ENCODE data around the gene C1orf159.

The C1orf159 gene

GRCh38 chr1:1063261-1063944 lies 52.5 kb downstream of the C1orf159 start:
- no peak overlapping the region for H3K27ac ChIP-seq
- no peak overlapping the region for H3K4me3 ChIP-seq

GRCh38 chr1:1062348-1063163 lies 53.3 kb downstream of the C1orf159 start:
- no peak overlapping the region for H3K9ac ChIP-seq (ENCODE audit: insufficient read length)
- H3K4me3 ChIP-seq, result no peak overlapping the region
- no peaks in the 10 kb centered on the region for H3K9me3 ChIP-seq (ENCODE audit: low read depth, low read length)
- TF ChIP-seq EZH2 (IDR thresholded peaks at IDR 0.05) (no peak), POLR2AphosphoS5 (IDR thresholded peaks at IDR 0.05; ENCODE audit: borderline replicate concordance, low read depth, low read length) (no peak), FOXP2 (optimal IDR thresholded peaks at IDR 0.05; ENCODE audit: control extremely low read depth, extremely low read length, insufficient read depth) (no peak)
- no peak for DNase-seq (ENCODE audit: low read depth, low spot score)
- H3K36me3 ChIP-seq (ENCODE audit: insufficient read depth, low read length), result no peaks in the 10 kb centered on the region
- no peak overlapping the region for H3K27ac ChIP-seq

More at GRCh38 chr1:1063261-1063944, 52.5 kb downstream of the C1orf159 start:
- TF ChIP-seq FOXP2 (optimal IDR thresholded peaks at IDR 0.05; ENCODE audit: control extremely low read depth, extremely low read length, insufficient read depth) (no peak), POLR2AphosphoS5 (IDR thresholded peaks at IDR 0.05; ENCODE audit: borderline replicate concordance, low read depth, low read length) (no peak), EZH2 (IDR thresholded peaks at IDR 0.05) (no peak)
- H3K9ac ChIP-seq (ENCODE audit: insufficient read length), result no peak overlapping the region
- DNase-seq (ENCODE audit: low read depth, low spot score), result no peak
- H3K9me3 ChIP-seq (ENCODE audit: low read depth, low read length), result no peaks in the 10 kb centered on the region
- no peaks in the 10 kb centered on the region for H3K36me3 ChIP-seq (ENCODE audit: insufficient read depth, low read length)

GRCh38 chr1:1061682-1062345 lies 54.1 kb downstream of the C1orf159 start:
- Histone ChIP-seq H3K9ac (ENCODE audit: insufficient read length) (no peak overlapping the region), H3K4me3 (no peak overlapping the region), H3K36me3 (ENCODE audit: insufficient read depth, low read length) (no peaks in the 10 kb centered on the region), H3K27ac (no peak overlapping the region), H3K9me3 (ENCODE audit: low read depth, low read length) (no peaks in the 10 kb centered on the region)
- no peak for DNase-seq (ENCODE audit: low read depth, low spot score)
- TF ChIP-seq POLR2AphosphoS5 (IDR thresholded peaks at IDR 0.05; ENCODE audit: borderline replicate concordance, low read depth, low read length) (no peak), EZH2 (IDR thresholded peaks at IDR 0.05) (no peak), FOXP2 (optimal IDR thresholded peaks at IDR 0.05; ENCODE audit: control extremely low read depth, extremely low read length, insufficient read depth) (no peak)

DNA sequence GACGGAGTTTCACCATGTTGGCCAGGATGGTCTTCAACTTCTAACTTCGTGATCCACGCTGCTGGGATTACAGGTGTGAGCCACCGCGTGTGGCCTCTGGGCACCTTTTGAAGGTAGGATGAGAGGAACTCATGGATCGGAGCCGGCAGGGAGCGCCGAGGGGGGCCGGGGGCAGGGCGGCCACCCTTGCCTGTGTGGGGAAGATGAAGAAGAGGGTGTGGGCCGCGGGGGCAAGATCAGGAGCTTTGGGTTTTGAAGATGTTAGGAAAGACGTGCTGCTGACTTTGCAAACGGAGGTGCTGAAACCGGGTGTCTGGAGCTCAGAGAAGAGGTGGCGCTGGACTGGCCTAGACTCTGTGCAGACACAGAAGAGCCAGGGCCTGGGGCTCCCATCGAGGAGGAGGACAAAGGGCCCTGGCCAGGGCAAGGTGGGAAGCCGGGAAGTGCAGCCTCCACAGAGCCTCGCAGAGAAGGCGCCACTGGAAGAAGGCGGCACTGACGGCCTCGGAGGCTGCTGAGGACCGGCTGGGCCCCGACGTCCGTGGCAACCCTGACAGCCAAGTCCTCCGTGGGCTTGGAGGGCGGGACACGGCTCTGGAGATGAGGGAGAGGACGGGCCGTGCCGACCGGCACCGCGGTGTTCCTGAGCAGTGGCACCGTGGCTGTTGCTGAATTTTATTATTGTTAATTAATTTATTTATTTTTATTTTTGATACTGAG lies 55.4 kb downstream of the C1orf159 start:
- no peaks in the 10 kb centered on the region for H3K9me3 ChIP-seq (ENCODE audit: low read depth, low read length)
- no peak for DNase-seq (ENCODE audit: low read depth, low spot score)
- no peak overlapping the region for H3K27ac ChIP-seq
- H3K4me3 ChIP-seq, result no peak overlapping the region
- H3K36me3 ChIP-seq (ENCODE audit: insufficient read depth, low read length), result no peaks in the 10 kb centered on the region; the same call in 1 of the 2 replicates
- TF ChIP-seq FOXP2 (optimal IDR thresholded peaks at IDR 0.05; ENCODE audit: control extremely low read depth, extremely low read length, insufficient read depth), result no peak
- no peak overlapping the region for H3K9ac ChIP-seq (ENCODE audit: insufficient read length)

DNA sequence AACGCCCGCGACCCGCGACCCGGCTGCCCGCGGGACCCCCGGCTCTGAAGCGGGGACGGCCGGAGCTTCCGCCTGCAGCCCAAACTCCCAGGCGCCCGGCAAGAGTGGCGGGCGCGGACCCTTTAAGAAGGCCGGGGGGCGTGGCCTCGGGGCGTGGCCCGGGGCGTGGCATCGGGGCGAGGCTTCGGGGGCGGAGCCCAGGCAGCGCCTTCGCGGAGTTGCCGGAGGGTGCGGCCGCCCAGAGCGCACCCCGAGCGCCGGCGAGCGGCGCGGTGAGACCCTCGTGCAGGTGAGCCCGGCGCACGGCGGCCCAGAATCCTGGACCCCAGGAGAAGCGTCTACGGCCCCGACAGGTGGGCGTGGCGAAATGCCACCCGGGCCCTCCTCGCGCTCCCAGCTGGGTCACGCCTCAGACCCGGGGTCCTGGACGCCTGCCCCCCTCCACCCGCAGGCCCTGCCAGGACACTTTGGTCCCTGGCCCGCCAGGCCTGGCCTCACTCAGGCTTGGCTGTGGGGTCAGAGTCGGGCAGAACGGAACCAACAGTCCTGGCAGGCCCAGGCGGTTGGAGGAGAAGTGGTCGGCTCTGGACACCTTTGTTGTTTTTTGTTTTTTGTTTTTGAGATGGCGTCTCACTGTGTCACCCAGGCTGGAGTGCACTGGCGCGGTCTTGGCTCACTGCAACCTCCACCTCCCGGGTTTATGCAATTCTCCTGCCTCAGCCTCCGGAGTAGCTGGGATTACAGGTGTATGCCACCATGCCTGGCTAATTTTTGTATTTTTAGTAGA lies 56.2 kb downstream of the C1orf159 start:
- TF ChIP-seq EZH2 (IDR thresholded peaks at IDR 0.05) (no peak), POLR2AphosphoS5 (IDR thresholded peaks at IDR 0.05; ENCODE audit: borderline replicate concordance, low read depth, low read length) (peak; percentile 64; the same call in 1 of the 2 replicates)
- no peak overlapping the region for H3K27ac ChIP-seq
- H3K4me3 ChIP-seq, result peak overlapping the region; percentile 83
- H3K36me3 ChIP-seq (ENCODE audit: insufficient read depth, low read length), result no peaks in the 10 kb centered on the region; the same call in 1 of the 2 replicates
- DNase-seq (ENCODE audit: low read depth, low spot score), result no peak
- H3K9ac ChIP-seq (ENCODE audit: insufficient read length), result no peak overlapping the region
- no peaks in the 10 kb centered on the region for H3K9me3 ChIP-seq (ENCODE audit: low read depth, low read length)

DNA sequence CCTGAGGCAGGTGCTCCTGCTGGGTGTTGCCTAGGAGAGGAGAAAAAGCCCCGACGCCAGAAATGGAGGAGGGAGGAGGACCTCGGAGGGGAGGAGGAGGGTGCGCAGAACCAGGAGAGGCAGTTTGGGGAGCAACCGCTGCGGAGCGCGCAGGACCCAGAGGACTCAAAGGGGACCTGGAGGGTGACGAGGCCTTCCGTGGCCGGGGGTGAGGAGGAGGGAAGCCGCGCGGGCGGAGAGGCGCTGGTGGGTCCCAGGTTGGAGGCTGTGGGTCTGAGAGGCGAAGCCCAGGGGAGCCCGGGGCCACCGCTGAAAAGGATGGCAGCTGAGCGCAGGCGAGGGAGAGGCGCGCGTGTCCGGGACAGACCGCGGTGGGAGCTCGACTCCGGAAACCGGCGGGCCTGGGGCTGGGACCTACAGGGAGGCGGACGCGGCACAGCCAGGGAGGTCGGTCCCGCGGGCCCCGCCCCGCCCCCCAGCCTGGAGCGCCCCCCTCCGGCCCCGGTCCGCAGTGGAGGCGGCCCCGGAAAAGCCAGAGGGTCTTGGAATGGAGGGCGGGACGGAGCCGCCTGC lies 56.9 kb downstream of the C1orf159 start:
- H3K4me3 ChIP-seq, result peak overlapping the region; percentile 83
- H3K9ac ChIP-seq (ENCODE audit: insufficient read length), result no peak overlapping the region
- no peak for TF ChIP-seq EZH2 (IDR thresholded peaks at IDR 0.05)
- TF ChIP-seq POLR2AphosphoS5 (IDR thresholded peaks at IDR 0.05; ENCODE audit: borderline replicate concordance, low read depth, low read length), result no peak
- TF ChIP-seq FOXP2 (optimal IDR thresholded peaks at IDR 0.05; ENCODE audit: control extremely low read depth, extremely low read length, insufficient read depth), result no peak
- no peak overlapping the region for H3K27ac ChIP-seq
- H3K9me3 ChIP-seq (ENCODE audit: low read depth, low read length), result no peaks in the 10 kb centered on the region
- peaks cover 4% of the 10 kb centered on the region; the same call in 1 of the 2 replicates for H3K36me3 ChIP-seq (ENCODE audit: insufficient read depth, low read length)
- no peak for DNase-seq (ENCODE audit: low read depth, low spot score)
